ENCODE data around the gene LPAR1.
"Not testable (repeated sequence)": the region's sequence is repeated elsewhere in the genome, so short reads cannot be mapped to it uniquely, and the experiment has no call there.

LPAR1 gene

DNA sequence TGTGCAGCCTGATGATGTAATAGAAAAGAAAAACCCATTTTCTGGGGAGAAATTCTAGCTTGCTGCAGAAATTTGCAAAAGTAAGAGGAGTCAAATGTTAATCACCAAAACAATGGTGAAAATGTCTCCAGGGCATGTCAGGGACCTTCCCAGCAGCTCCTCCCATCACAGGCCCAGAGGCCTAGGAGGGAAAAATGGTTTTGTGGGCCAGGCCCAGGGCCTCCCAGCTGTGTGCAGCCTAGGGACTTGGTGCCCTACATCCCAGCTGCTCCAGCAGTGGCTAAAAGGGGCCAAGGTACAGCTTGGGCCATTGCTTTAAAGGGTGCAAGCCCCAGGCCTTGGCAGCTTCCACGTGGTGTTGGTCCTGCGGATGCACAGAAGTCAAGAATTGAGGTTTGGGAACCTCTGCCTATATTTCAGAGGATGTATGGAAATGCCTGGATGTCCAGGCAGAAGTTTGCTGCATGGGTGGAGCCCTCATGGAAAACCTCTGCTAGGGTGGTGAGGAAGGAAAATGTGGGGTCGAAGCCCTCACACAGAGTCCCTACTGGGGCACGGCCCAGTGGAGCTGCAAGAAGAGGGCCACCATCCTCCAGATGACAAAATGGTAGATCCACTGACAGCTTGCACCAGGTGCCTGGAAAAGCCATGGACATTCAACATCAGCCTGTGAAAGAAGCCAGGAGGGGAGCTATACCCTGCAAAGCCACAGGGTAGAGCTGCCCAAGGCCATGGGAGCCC is 176.7 kb downstream of the LPAR1 start:
- DNase-seq = not testable (repeated sequence)

DNA sequence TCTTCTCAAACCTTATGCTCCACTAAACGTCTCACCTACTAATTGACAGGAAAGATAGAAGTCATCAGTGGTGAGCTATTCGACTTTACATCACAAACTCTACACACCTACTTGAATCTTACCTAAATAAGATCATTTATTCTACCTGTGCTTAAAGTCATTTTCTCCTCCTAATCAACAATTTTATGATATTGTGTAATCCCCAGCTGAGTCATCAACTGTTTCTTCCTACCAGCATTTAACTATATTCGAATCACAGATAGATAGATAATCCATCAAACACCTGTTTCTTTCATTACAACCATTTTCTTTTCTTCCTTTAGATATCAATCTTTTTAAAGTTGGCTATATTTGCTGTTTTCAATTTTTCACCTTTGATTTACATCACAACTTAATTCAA is 181.5 kb downstream of the LPAR1 start:
- no peak for DNase-seq

- no peak for DNase-seq
These were observed 187.7 kb downstream of the LPAR1 start for GRCh38 chr9:110850401-110851135.

- DNase-seq = no peak
These were observed 190.6 kb downstream of the LPAR1 start for GRCh38 chr9:110847671-110848070.

- no peak for DNase-seq
These were observed 192.1 kb downstream of the LPAR1 start for GRCh38 chr9:110846215-110846614.

DNA sequence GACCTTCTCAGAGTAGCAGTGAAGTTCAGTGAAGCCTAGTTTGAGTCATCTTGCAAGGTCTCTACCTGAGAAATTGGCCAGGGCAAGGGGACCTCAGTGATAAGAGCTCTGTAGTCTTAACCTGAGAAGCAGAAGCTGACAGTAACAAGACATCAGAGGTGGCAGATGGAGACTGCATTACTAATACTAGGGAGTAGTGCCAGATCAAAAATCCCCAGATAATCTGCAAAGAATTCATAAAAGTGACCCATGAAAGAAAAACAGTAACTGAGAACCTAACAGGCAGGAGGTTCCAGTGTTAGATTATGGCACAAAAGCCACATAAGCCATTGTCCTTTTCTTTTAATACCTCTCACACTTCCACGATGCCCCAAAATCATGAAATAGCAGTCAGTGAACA is 194.1 kb downstream of the LPAR1 start:
- no peak for DNase-seq

DNA sequence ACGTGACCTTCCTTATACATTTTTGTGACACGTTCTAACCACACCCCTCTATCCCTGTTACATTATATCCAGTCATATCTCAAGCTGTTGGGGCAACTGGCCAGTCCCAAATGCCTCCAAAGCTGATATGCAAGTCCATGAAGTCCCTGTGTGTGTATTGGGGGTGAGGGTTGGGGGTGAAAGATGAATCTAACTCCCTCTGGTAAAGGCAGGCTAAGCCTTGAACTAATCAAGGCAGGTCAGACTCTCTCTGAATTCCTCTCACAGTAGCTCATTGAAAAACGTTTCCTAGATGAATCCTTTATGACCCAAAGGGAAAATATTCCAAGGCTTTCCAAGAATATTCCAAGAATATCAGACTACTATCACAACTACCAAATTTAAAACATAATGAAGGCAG is 195.3 kb downstream of the LPAR1 start:
- no peak for DNase-seq

DNA sequence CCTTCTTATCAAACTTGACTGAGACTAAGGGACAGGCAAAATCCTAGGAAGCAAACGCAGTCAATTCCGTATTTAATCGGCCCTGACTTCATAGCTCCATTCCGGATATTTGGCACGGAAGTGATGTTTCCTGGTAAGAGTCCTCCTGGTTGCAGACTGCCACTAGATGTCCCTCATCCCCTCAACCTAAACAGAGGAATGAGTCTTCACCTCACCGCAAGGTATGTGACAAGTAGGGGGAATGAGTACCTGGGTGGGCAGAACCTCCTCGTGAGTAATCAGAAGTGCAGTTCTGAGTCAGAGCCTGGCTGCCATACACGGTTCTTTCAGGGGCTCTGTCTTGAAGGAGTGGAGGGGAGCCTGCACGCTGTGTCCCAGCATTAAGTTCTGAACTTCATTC is 196.1 kb downstream of the LPAR1 start:
- no peak for DNase-seq

DNA sequence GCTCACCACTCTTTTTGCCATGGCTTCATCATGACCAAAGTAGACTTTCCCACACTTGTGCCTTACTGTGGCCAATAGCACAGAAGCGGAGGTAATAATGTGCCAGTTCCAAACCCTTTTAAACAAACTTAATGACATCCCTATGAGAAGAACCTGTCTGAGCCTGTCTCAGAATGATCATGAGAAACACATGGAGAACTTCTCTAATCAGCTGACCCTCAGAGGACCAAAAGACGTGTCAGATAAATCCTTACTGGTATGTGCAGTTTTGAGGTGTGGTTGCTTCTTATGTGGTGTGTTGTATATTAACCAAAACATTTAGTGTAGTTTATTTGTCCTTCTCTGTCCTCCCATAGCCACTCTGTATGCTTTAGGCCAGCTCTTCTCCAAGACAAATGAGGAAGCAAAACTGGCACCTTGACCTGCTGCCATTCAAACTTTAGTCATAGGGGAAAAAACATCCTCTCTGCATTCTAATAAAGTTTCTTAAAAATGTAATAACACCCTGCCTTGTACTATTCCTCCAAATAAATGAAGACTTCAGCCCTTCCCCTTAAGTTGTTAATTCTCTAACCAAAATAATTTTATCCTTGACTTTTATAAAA is 200.8 kb downstream of the LPAR1 start:
- DNase-seq = no peak

DNA sequence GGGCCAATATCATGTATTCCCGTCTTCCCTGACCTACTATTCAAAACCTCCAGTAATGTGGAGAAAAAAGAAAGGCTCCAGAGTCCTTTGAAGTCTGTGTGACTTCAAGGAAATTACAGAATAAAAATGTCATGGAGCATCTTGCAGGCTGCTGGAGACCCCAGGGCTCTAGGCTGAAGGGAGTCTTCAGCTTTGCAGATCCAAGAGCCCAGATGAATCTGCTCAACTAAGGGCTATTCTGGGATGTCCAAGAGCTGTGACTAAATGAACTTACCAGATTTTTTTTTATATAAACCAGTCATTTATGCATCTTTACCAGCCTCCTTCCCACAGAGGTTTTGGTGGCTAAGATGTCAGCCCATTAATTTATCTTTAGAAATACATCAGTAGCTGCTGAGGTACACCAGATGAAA is 202.4 kb downstream of the LPAR1 start:
- no peak for DNase-seq

DNA sequence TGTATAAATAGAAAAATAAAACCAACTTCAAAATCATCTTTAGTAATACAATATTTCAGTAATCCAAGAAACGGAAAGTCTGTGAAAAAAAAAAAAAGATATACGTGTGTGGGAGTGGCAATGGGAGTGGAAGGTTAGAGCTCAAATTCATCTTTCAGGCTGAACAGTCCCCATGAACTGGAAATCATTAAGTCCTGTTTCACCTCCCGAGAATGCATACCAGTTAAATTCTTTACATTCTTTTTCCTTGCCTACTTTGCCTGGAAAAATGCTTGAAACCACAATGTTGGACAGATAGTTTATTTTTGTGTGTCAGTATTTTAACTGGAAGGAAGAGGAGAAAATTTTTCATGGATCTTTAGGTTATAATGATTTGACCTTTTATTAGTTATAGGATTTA is 202.9 kb downstream of the LPAR1 start:
- DNase-seq = no peak

DNA sequence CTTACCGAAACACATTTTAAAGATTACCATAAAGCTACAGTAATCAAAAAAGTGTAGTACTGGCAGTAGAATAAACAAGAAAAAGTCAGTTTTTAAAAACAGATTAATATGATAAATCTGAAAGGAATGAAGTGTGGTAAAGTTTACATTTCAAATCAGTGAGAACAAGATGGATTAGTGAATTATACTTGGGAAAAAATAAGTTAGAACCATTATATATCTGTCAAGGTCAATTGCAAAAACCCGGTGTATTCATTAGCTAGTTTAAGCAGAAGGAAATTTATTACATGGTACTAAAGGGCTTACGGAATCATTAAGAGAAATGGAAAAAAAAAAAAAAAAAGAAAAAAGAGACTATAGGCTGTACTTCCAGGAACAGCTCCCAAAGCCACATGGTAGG is 205.3 kb downstream of the LPAR1 start:
- DNase-seq = no peak

DNA sequence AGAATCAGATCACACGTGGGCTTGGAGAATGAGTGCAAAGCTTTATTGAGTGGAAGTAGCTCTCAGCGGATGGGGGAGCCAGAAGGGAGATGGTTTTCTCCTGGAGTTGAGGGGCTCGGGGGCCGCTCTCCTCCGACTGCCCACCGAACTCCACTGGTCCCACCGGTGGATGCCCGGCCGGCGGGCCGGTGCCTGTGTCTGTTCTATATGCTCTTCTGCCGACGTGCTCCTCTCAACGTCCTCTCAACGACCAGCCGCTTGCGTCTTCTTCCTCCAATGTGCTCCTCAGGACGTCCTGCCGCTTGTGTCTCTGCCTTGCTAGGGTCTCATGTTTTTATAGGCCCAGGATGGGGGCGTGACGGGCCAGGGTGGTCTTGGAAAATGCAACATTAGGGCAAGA is 207.8 kb downstream of the LPAR1 start:
- no peak for DNase-seq

- DNase-seq = no peak
These were observed 210.0 kb downstream of the LPAR1 start for GRCh38 chr9:110828264-110828663.

DNA sequence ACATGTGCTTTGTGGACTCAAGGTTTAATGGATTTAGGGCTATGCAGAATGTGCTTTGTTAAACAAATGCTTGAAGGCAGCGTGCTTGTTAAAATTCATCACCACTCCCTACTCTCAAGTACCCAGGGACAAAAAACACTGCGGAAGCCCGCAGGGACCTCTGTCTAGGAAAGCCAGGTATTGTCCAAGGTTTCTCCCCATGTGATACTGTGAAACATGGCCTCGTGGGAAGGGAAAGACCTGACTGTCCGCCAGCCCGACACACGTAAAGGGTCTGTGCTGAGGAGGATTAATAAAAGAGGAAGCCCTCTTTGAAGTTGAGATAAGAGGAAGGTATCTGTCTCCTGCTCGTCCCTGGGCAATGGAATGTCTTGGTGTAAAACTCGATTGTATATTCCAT is 211.9 kb downstream of the LPAR1 start:
- not testable (repeated sequence) for DNase-seq

DNA sequence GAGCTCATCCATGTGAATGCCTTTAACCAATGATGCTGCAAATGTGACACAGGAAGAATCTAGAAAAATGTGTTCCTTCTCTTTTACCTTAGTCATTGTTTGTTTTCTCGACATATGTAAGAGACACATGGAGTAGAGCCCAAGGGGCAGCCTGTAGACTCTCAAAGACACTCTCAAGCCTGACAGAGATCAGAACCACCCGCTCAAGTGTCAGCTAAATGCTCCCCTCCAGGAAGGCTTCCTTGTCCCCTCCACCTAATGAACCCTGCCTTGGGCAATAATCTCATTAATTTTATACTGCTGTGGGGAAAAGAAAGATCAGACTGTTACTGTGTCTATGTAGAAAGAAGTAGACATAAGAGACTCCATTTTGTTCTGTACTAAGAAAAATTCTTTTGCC is 212.3 kb downstream of the LPAR1 start:
- DNase-seq = no peak

DNA sequence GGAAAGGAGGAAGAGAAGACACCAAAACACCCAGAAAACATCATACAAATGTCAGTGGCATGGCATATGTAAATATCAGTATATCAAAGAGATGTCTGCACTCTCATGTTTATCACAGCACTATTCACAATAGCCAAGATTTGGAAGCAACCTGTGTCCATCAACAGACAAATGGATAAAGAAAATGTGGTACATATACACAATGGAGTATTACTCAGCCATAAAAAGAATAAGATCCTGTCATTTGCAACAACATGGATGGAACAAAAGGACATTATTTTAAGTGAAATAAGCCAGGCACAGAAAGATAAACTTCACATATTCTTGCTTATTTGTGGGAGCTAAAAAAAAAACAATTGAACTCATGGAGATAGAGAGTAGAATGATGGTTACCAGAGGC is 213.1 kb downstream of the LPAR1 start:
- DNase-seq = not testable (repeated sequence)
